ENCODE measurements around the gene TCF7L1.
"Not testable (repeated sequence)": the region's sequence is repeated elsewhere in the genome, so short reads cannot be mapped to it uniquely, and the experiment has no call there.

The TCF7L1 gene, protein sequence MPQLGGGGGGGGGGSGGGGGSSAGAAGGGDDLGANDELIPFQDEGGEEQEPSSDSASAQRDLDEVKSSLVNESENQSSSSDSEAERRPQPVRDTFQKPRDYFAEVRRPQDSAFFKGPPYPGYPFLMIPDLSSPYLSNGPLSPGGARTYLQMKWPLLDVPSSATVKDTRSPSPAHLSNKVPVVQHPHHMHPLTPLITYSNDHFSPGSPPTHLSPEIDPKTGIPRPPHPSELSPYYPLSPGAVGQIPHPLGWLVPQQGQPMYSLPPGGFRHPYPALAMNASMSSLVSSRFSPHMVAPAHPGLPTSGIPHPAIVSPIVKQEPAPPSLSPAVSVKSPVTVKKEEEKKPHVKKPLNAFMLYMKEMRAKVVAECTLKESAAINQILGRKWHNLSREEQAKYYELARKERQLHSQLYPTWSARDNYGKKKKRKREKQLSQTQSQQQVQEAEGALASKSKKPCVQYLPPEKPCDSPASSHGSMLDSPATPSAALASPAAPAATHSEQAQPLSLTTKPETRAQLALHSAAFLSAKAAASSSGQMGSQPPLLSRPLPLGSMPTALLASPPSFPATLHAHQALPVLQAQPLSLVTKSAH

DNA sequence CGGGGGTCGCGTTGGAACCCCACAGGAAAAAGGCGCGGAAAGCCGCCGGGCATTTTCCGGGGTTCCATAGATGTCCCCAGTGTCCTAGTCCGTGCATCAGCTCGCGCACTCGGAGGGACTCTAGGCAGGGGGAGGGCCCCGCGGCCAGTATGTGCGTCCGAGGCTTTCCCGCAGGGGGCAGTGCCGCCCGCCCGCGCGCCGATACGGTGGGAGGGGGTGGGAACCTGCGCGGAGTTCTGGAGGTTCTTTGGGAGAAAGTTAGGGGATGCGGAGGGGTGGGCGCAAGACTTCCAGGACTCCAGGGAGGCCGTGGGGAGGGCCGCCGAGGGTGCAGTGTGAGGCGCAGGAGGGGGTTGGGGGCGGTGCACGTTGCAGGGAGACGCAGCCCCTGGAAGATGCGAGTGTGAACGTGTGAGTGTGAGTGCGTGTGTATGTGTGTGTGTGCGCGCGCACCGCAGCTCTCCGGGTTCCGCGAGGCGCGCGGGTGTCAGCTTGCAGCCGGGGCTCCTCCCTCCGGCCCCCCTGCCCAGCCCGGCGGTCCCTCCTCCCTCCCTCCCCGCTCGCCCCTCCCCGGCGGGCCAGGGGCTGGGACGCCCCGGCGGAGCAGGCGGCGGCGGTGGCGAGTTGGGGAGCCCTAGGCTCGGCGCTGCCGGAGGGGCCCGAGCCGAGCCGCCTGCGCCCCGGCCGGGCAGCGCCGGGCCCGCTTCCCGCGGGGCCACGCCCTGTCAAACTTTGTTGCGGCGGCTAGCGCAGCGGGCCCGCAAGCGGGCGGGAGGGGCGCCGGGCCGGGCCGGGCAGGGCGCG is at the start of gene TCF7L1:
Gene TCF7L1, plus strand, starts transcription at position 559 of the 804 bp plus-strand sequence. CDS start 293 bp downstream, outside the sequence.
- peak; percentile 88 for DNase-seq (ENCODE audit: low read depth)

DNA sequence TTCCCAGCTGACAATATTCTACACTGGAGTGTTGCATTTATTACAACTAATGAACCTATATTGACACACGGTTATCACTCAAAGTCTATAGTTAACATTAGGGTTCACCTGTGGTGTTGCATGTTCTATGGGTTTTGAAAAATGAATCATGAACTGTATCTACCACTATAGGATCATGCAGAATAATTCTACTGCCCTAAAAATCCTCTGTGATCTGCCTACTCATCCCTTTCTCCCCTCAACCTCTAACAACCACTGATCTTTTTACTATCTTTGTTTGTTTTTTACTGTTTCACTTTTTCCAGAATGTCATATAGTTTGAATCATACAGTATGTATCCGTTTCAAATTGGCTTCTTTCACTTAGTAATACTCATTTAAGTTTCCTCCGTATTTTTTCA is 47.6 kb upstream of the TCF7L1 start:
- no peak for DNase-seq (ENCODE audit: low read depth)

GRCh38 chr2:85087541-85087940 is 45.7 kb upstream of the TCF7L1 start:
- DNase-seq (ENCODE audit: low read depth) = no peak

- DNase-seq (ENCODE audit: low read depth) = no peak
Observed at GRCh38 chr2:85088921-85089320, 44.3 kb upstream of the TCF7L1 start.

GRCh38 chr2:85089585-85089984 is 43.6 kb upstream of the TCF7L1 start:
- no peak for DNase-seq (ENCODE audit: low read depth)

DNA sequence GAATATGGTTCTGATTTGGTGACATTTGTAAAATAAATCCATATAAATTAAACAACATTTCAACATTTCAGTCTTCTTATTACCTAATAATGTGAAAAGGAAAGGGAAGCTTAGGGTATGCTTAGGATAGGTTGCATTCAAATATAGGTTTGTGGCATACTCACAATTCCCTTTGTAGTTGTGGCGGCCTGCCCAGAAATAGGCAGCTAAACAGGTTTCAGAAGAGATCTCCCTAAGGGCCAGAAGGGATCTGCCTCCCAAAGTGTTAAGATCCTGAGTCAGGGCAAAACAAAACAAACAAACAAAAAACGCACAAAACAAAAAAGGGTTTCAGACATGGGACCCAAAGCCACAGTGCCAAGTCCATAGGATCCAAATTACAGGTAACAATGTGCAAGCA is 41.4 kb upstream of the TCF7L1 start:
- no peak for DNase-seq (ENCODE audit: low read depth)

- peak; percentile 30 for DNase-seq (ENCODE audit: low read depth)
Observed at GRCh38 chr2:85095094-85095493, 38.1 kb upstream of the TCF7L1 start.

DNA sequence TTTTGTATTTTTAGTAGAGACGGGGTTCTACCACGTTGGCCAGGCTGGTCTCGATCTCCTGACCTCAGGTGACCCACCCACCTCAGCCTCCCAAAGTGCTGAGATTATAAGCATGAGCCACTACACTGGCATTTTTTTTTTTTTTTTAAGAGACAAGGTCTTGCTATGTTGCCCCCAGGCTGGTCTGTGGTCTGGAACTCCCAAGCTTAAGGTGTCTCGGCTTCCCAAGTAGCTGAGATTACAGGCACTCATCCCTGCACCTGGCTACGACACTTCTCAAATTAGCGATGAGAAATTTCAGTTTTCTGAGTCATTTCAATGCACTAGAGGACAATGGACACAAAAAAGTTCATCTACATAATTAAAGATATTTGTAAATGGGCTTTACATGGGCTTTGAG is 36.6 kb upstream of the TCF7L1 start:
- DNase-seq (ENCODE audit: low read depth) = no peak

- DNase-seq (ENCODE audit: low read depth) = no peak
Observed at GRCh38 chr2:85104228-85104627, 29.0 kb upstream of the TCF7L1 start.

- DNase-seq (ENCODE audit: low read depth) = peak; percentile 62
Observed at GRCh38 chr2:85106489-85107180, 26.6 kb upstream of the TCF7L1 start.

GRCh38 chr2:85110991-85111560 is 22.1 kb upstream of the TCF7L1 start:
- DNase-seq (ENCODE audit: low read depth) = no peak

GRCh38 chr2:85111819-85112281 is 21.3 kb upstream of the TCF7L1 start:
- no peak for DNase-seq (ENCODE audit: low read depth)

GRCh38 chr2:85112906-85113625 is 20.1 kb upstream of the TCF7L1 start:
- peak; percentile 14 for DNase-seq (ENCODE audit: low read depth)

DNA sequence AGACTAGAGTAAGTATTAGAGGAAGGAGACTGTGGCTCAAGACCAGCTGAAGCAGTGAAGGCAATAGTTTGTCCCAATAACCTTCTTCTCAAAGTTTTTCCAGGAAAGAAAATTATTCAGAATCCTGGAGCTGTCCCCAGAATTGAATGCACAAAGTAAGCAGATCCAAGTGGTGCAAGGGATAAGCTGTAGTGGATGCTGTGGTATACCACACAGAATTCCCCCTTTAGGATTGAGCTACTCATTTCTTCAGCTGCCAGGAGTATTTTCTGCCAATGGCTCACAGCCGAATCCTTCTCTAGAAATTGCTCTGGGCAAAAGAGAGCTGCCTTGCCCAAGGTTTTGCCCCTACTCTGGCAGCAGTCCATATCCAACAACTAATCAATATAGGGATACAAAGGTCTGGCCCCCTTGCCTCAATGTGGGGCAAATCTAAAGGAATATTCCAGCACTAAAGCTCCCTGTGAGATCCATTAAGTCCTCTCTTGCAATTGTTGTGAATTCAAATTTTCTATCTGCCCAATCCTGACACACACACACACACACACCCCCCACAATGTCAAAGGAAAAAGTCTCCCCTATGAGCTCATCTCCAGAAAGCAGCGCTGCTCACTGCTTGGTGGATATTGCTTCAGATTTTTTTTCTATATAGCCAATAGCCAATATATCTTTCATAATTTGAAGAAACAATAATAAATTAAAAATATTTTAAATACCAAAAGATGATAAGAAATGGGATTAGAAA is 18.4 kb upstream of the TCF7L1 start:
- no peak for DNase-seq (ENCODE audit: low read depth)

DNA sequence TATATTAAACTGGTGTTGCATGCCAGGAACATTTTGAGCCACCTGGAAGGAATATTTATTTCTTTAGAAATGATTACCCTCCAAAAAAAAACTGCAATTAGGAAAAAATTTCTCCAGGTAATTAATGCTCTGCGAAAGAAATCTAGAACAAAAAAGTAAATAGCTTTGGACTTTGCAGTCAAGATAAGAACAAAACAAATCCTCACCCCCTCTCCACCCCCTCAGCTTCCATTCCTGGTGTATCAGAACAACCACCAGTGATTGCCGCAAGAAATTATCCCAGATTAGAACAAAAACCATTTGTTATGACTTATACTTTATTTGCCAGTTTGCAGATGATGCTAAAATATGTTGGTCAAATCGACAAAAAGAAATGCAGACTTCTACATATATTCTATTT is 17.0 kb upstream of the TCF7L1 start:
- no peak for DNase-seq (ENCODE audit: low read depth)

DNA sequence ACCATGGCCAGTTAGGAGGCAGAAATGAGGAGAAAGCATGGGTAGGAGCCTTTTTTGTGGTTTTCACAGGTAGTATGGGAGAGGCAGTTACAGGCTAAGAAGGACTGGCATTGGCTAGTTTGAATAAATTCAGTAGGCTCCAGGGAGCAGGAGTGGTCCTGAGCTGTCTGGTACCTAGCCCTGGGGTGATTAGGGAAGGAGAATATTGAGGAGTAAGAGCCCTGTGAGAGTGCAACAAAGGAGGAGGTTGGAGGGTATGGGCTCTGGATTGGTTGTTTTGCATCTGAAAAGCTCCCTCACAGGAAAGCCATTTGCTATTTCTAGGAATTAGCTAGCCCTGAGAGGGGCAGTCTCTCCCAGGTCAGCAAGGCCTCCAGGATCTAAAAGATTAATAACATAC is 13.3 kb upstream of the TCF7L1 start:
- no peak for DNase-seq (ENCODE audit: low read depth)

- DNase-seq (ENCODE audit: low read depth) = no peak
Observed at GRCh38 chr2:85120363-85120762, 12.8 kb upstream of the TCF7L1 start.

DNA sequence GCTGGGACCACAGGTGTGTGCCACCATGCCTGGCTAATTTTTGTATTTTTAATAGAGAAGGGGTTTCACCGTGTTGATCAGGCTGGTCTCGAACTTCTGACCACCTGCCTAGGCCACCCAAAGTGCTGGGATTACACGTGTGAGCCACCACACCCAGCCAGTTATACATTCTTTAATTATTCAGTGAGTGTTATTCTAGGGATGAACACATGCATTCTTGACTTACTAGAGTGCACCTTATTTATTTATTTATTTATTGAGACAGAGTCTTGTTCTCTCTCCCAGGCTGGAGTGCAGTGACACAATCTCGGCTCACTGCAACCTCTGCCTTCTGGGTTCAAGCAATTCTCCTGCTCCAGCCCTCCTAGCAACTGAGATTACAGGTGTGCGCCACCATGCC is 6.7 kb upstream of the TCF7L1 start:
- not testable (repeated sequence) for DNase-seq (ENCODE audit: low read depth)

DNA sequence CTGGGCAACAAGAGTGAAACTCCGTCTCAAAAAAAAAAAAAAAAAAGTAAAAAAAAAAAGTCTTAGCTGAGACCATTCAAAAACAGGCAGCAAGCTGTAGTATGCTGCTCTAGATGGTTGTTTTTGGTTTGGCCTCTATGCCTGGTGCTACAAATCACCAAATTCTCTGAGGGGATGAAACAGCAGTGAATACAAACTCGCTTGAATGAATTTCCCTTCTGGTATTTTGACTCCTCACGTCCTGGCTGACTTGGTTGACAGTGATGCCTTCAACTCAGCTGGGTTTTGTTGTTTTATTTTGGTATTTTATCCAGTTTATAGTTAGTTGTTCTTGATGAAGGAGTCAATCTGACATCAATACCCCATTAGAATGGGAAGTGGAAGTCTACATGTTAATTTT is 3.3 kb upstream of the TCF7L1 start:
- no peak for DNase-seq (ENCODE audit: low read depth)

- DNase-seq (ENCODE audit: low read depth) = no peak
Observed at GRCh38 chr2:85130407-85130806, 2.8 kb upstream of the TCF7L1 start.
